ENCODE measurements around the gene SUDS3.
"Not testable (repeated sequence)": the region's sequence is repeated elsewhere in the genome, so short reads cannot be mapped to it uniquely, and the experiment has no call there.

The SUDS3 gene

DNA sequence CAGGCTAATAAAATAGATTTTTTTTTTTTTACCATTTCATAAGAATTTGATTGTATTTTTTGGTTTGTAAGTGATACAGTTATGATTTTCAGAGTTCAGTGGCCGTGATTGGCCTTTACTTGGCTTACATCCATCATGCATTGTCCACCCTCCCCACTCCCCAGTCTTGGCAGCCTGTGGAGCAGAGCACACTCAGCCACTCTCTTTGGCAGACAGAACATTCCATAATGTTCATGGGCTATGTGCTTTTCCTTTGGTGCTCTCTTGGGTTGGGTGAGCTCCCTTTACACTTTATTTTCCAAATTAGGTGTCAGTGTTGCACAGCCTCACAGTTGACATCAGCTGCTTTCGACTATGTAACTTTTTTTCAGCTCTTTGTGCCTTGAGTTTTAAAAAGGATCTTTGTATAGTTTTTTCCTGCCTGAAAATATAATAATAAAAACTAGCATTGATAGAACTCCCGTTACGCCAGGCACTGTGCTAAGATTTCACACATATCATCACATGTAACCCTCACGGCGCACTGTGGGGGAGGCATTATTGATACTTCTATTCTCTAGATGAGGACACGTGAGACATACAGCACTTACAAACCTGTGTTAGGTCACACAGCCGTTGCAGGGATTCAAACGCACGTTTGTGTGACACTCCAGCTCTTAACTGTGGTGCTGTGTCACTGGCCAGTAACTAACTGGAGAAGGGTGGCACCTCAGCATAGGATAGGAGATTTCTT, 21.5 kb downstream of the SUDS3 start:
- DNase-seq (ENCODE audit: low read depth in 2 of 2): no peak

DNA sequence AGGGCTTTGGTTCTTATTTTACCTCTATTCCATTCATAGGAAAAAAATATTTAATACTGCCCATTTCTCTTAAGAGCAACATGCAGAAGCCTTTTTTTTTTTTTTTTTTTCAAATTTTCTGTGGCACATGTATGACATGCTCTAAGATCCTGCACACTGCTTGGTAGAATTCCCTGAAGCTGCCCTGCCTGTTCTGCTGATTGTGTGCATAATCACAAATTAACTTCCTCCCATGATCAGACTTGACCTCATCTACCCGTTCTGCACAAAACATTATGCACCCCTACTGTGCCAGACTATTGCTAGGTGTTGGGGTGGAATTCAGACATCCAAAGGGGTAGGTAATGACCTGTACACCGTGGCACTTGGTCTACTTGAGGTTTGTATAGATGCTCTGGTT, 22.2 kb downstream of the SUDS3 start:
- no peak for DNase-seq (ENCODE audit: low read depth in 2 of 2)

DNA sequence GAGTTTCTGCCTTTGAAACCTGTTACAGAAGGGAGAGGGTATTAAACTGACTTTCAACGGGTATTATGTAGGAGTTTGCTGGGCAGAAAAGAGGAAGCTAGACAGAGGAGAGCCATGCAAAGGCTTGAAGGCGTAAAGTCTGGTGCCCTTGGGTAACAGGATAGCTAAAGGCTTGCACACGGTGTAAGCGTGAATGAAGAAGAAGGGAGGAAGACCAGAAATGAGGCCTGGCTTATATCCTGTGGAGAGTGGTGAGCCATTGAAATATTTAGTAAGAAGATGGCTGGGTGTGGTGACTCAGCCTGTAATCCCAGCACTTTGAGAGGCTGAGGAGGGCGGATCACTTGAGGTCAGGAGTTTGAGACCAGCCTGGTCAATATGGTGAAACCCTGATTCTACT, 22.6 kb downstream of the SUDS3 start:
- DNase-seq (ENCODE audit: low read depth in 2 of 2): no peak

DNA sequence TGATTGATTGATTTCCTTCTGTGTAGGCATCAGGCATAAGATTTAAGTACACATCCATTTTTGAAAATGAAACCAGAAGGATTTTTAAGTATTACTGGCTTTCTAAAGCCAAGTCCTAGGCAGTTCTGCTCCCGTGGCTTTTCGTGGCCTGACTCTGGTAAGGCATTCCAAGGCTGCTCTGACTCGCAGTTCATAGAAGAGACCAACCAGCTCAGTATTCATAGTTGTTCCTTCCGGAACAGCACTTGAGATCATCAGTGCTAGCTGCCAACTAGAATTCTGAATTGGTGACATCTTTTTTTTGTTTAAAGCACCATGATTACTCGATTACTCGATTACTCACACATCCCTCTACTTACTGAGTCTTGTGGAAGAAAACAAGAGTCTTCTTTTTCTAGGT, 25.9 kb downstream of the SUDS3 start:
- DNase-seq (ENCODE audit: low read depth in 2 of 2): peak; percentile 40 to 43

DNA sequence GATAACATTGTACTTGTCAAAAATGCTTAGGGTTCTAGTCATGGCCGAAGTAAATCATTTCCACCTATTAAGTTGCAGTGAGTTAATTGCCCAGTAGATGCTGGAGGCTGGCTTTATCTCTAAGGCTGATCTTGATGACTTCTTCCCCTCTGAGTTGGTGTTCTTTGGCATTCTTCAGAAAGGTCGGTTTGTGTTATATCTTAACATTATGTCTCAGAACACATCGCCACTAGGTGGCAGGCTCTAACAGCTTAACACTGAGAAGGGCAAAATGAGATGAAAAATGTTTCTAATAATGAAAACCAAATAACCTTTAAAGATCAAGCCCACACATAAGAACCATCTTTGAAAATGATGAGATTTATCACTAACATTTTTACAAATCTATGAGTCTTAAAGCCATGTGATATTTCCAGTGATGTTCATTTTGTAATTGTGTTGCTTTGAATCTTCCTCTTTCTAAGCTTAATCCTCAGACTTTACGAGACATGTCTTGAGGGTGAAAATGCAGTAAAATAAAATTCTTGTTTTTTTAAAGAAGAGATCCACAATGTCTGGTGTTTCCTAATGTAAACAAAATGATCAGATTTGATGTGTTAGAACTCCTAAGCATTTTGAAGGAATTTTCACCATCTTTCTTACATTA, 28.6 kb downstream of the SUDS3 start:
- DNase-seq (ENCODE audit: low read depth in 2 of 2): peak; percentile 8 to 24

DNA sequence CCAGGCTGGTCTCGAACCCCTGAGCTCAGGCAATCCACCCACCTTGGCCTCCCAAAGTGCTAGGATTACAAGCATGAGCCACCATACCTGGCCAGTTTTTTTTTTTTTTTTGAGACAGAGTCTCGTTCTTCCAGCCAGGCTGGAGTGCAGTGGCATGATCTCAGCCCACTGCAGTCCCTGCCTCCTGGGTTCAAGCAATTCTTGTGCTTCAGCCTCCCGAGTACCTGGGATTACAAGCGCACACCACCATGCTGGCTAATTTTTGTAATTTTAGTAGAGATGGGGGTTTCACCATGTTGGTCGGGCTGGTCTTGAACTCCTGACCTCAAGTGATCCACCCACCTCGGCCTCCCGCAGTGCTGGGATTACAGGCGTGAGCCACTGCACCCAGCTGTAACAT, 31.9 kb downstream of the SUDS3 start:
- DNase-seq (ENCODE audit: low read depth in 2 of 2): not testable (repeated sequence)

DNA sequence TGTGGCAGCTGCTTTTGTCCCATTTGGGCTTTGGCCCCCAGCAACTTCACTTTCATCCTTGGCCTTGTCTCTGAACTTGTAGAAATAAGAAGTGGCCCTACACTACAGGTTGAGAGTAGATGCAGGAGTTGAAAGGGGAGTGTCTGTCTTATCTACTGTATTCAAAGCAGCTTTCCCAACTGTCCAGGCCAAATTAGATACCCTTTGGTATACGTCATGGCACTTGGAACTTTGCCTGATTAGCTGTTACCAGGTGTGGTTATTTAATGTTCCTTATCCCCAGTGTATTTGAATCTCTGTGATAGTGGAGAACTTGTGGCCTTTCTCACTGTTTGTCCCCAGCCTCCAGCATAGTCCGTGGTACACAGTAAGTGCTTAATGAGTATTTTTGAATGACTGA, 33.5 kb downstream of the SUDS3 start:
- DNase-seq (ENCODE audit: low read depth in 2 of 2): no peak

DNA sequence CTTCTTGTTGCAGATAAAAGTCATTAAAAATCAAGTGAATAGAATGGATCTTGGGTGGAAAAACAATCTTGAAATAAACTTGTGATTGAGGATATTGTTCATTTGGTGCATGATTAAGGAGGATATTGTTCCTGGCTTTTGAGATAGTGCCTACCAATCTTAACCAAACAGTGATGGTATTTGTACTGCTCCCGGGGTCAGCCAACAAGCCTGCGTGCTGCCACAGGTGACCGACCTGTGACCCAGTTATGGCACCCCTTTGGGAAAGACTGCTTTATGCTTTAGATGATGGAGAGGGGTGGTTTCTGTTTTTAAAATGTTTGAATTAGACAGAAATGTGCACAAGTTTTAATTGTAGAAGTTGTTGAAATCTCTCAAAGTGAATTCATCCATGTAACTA, 41.6 kb downstream of the SUDS3 start:
- DNase-seq (ENCODE audit: low read depth in 2 of 2): no peak

DNA sequence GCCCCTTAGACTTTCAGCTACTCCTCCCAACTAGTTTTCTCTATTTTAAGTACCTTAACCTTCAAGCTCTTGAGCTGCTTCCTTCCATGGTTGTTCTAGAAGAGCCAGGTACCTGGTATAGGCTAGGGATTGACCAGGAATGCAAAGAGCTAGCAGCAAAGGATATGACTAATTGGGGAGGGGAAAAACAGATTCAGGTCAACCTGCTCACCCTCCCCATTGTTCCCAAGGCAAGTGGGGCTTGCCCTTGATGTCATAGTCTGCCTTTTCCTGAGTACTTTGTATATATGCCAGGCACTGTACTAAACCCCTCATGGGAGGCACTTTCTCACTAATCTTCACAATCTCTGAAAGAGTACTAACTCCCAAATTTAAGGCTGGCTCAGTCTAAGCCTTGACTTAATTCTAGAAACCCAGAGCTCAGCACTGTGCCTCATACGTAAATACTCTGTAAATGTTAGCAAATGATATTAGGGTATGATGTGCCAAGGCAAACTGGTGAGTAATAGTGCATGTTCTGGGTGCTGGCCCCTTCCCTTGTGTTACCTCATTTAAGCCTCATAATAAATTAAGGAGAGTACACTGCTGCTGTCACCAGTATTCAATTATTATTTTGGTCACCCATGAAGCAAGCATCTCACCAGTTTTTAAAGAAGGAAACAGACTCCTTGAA, 42.2 kb downstream of the SUDS3 start:
- DNase-seq (ENCODE audit: low read depth in 2 of 2): no peak

DNA sequence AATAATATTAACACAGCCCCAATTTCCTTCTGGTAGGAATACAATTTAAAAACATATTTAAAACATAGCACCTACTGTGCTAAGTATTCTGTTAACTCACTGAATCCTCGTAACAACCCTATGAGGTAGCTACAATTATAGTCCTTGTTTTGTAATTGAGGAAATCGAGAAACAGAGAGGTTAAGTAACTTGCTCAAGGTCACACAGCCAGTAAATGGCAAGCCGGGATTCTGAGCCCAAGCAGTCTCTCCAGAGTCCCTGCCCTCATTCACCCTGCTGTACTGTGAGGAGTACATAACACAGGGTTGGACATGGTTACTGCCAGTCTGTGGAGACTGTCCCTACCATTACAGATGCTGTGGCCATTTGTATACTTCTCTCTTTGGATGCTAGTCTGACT, 44.3 kb downstream of the SUDS3 start:
- no peak for DNase-seq (ENCODE audit: low read depth in 2 of 2)

DNA sequence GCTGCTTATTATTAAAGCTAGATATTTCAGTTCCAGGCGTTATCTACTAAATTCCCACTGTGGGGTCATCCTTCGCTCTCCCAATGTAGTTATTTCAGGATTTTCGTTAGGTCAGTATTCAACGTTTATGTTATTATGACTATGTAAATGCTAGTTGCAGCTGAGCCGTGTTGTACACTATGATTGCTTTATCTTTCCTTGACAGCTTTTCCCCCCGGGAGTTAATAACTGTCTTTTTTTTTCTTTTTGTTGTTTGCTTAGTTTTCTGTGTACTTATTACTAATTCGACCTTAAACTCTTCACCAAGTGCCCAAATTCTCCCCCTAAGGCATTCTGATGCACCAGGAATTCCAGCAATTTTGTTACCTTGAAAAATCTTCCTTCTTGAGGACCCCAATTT, 48.5 kb downstream of the SUDS3 start:
- no peak for DNase-seq (ENCODE audit: low read depth in 2 of 2)

DNA sequence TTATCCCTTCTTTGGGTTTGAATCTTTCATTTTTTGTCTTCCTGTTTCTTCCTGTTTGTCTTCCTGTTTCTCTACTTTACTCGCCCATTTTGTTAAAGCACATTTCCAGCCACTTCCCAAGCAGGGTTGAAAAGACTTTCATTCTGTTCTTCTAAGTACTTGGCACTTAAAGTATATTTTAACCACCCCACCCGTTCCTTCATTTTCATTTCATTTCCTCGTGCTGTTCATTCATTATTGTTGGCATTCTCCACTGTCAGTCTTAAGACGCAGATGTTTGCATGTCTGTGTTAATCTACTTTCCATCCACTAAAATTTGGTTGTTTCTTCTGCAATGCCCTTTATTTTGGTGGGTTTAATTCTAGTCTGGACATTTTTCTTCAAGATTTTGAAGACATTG, 49.0 kb downstream of the SUDS3 start:
- DNase-seq (ENCODE audit: low read depth in 2 of 2): no peak

DNA sequence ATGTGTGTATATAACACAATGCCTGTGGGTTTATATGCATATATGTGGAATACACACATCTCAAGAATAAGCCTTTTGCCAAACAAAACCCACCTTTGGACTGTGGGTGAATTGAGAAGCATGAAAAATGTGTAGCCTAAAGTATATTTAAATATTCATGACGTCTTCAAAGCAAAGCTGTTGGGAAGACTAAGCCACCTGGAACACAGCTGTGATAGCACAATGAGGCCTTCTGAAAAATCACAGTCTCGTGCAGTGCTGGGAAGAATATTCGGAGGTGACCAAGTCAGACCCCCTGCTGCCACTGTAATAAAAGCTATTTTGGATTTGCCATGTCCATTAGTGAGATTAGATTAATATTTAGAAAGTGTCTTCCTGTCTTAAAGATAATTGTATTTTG, 51.5 kb downstream of the SUDS3 start:
- no peak for DNase-seq (ENCODE audit: low read depth in 2 of 2)

DNA sequence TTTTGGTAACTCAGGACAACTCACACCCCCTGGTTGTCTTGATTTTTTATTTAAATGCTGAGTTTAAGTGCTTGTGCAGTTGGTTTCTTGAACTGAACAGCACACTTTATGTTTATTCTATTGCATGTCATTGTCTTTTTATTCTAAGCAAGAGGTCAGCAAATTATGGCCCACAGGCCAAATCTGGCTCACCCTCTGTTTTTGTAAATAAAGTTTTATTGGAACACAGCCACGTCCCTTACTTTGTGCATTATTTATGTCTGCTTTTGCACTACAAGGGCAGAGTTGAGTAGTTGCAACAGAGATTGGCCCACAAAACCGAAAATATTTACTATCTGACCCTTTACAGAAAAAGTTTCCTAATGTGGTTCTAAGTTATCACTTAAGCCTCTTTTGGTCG, 52.3 kb downstream of the SUDS3 start:
- no peak for DNase-seq (ENCODE audit: low read depth in 2 of 2)

DNA sequence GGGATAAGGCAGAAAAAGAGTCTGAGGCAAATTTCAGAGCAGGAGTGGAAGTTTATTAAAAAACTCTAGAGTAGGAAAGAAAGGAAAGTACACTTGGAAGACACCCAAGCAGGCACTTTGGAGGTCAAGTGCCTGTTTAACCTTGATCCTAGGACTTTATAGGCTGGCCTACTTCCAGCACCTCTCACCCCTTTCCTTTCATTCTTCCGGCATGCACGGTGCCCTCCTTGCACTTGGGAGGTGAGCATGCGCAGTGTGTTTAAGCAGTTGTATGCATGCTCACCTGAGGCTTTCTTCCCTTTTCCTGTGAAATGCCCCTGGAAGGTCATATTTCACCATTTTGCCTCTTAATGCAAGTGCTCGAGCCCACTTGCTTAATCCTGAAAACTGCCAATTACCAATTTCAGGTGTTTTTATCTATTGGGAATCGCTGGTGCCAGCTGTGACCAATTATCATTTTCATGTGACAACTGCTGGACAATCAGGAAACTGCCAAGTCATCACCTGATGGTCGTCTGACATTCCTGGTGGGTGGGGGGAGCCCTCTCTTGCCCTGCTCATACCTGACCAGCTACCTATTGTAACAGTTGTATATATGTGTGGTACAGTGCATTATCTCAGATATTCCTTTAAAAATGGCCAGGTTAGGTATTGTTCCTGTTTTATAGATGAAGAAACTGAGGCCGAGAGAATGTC, 53.5 kb downstream of the SUDS3 start:
- no peak for DNase-seq (ENCODE audit: low read depth in 2 of 2)

DNA sequence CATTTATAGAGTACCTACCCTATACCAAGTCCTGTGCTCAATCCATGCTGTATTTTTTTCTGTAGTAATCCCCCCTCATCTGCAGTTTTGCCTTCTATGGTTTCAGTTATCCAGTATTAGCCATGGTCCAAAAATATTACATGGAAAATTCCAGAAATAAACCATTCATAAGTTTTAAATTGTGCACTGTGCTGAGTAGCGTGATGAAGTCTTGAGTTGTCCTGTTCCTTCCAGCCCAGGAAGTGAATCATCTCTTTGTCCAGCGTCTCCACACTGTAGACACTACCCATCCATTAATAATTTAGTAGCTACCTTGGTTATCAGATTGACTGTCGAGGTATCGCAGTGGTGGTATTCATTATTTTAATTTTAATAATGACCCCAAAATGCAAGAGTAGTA, 54.2 kb downstream of the SUDS3 start:
- DNase-seq (ENCODE audit: low read depth in 2 of 2): no peak

DNA sequence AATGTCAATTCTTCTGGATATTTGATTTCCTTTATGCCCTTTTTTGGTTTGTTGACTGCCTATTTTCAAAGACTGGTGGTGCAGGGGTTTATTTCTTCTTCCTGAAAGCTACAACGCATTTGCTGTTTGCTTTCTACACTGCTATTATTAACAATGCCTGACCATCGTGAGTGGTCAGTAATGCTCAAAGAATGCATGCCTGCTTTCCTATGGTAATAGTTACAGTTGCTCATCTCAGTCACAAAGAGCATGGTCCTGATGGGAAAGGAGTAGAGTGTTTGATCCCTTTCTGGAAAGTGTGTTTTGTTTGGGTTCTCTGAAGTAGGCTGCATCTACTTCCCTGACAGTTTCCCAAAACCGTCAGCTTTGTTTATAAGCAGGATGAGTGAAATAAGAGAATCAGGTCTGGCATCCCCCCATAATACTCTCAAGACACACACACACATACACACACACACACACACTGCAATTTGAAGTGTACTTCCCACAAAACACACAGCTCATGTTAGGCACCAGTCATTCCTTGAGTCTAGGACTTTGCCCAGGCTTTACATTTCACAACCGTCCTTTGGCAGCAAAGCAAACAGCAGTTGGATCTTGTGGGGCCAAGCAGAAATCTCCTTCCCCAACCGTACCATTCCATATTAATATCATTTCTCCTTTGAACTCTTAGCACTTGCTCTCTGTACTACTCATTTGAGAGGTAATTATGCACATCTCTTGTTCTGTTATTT, 56.6 kb downstream of the SUDS3 start:
- DNase-seq (ENCODE audit: low read depth in 2 of 2): no peak

DNA sequence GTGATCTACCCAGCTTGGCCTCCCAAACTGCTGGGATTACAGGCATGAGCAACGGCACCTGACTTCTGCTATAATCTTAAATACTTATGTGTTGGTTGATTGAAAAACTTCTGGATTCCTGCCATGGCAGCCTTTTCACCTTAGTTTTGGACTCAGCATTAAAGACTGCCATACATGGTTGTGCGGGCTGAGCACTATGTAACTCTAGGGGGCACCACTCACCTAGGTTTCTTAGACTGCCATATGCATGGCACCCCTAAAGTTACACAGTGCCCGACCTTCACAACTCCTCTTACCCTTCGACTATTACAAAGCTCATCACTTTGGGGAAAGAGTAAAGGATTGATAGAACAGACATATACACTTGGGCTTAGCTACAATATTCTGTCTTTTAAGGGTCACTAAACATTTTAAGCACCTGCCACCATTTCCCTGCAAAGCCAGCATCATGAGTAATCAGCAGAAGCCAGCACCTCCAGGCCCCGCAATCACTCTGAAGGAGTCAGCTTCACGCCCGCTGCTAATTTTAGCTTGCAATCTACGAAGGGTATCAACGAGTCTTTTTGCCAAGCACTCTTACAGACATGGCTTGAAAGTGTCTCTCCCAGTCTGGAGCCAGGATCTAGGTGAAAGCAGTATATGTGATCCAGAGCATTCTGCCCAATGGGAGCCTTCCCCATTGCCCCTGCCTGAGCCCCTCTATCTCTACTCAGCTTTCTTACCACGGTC, 59.8 kb downstream of the SUDS3 start:
- no peak for DNase-seq (ENCODE audit: low read depth in 2 of 2)

DNA sequence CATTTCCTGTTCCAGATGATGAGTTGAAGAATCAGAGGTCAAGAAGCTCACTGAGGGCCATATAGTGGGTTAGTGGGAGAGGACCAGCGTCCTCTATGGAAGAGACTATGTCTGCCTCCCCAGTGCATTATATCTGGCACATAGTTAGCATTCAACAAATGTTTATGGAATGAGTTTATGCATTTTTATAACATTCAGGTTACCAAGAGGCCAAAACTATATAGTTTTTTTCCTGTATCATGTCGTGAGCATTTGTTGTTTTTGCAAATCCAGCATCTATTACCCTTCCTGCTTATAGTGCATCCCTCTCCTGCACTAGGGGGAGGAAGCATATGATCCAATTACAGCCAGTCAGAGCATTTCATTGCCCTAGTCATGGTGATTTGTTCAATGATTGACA, 60.6 kb downstream of the SUDS3 start:
- DNase-seq (ENCODE audit: low read depth in 2 of 2): peak; percentile 66 to 68

DNA sequence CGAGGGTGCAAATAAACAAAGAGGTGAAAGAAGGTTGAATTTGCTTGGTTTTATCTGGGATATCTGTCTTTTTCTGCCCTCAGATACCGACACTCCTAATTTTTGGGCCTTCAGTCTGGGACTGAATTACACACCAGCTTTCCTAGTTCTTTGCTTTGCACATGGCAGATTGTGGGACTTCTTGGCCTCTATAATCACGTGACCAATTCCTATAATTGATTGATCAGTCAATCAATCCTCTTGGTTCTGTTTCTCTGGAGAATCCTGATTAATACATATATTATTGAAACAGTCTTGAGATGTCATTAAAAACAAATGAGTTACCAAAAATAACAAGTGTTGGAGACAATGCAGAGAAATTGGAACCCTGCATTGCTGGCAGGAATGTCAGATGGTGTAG, 62.7 kb downstream of the SUDS3 start:
- no peak for DNase-seq (ENCODE audit: low read depth in 2 of 2)

DNA sequence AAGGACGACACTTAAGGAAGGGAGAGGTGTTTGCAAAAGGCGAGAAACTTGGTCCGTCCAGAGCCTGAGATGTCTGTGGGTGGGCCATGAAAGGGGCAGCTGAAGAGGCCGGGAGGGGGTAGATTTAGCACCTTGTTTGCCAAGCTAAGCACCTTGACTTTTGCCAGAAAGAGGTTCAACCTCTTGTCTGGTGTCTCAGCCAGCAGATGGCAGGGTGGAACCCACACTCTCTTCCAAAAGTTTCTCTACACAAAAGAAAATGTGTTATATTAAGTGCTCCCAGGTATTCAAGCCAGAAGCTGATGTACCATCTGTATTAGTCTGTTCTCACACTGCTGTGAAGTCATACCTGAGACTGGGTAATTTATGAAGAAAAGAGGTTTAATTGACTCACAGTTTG, 69.9 kb downstream of the SUDS3 start:
- DNase-seq (ENCODE audit: low read depth in 2 of 2): no peak
